DMS79 treated with DMSO at 0.1 percent for 48 hours (cell line): ENCODE measurements around the gene TPH1.
"Not testable (repeated sequence)": the region's sequence is repeated elsewhere in the genome, so short reads cannot be mapped to it uniquely, and the experiment has no call there.

Source experiments
- DNase-seq: peaks from one replicate; lab custom pipeline; 2025; lab: John Stamatoyannopoulos, UW

TPH1 gene

DNA sequence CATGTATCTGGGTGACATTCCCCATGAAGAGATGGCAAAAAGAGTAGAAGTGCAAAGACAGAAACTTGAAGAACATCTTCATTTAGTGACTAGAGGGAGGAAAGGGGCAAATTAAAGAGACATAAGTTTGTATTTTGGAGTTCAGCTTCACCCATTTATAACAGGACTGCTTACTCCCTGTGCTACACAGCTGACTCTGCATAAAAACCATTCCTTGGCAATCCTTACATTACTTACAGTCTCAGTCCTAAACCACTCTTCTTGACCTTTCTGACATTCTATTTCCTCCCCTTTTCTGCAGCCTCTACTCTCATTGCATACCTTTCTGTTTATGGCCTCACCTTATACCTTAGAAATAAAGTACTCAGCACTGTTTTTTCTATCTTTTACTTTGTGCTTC, 26.4 kb downstream of the TPH1 start:
- no peak for DNase-seq

DNA sequence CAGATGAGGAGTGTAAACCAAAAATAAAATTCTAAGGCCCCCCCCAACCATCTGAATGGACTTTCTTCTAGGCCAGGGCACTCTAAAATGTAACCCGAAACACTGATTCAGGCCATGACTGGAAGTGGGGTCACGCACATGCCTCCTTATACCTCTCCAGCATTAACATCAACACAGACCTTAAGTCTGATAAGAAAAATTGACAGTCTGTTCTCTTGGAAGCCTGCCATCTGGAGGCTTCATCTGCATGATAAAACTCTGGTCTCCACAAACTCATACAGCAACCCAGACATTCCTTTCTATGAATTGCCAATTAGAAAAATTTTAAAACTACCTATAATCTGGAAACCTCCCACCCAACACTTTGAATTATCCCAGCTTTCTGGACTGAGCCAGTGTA, 29.3 kb downstream of the TPH1 start:
- DNase-seq, result no peak

DNA sequence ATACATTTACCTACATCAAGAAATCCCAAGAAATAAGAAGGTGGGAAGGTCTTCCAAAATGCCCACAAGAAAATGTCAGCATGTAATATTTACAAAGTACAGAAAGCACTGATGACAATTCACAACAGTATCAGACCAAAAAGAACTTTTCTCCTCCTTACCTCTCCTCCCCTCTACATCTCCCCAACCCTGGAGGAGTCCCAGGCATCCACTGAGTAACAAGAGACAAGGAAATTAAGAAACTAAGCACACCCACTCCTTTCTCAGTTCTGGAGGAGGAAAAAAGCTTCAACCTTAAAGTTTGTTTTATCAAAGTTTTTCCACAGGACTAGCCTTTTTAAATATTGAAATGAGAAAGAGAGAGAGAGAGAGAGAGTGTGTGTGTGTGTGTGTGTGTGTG, 31.2 kb downstream of the TPH1 start:
- no peak for DNase-seq

DNA sequence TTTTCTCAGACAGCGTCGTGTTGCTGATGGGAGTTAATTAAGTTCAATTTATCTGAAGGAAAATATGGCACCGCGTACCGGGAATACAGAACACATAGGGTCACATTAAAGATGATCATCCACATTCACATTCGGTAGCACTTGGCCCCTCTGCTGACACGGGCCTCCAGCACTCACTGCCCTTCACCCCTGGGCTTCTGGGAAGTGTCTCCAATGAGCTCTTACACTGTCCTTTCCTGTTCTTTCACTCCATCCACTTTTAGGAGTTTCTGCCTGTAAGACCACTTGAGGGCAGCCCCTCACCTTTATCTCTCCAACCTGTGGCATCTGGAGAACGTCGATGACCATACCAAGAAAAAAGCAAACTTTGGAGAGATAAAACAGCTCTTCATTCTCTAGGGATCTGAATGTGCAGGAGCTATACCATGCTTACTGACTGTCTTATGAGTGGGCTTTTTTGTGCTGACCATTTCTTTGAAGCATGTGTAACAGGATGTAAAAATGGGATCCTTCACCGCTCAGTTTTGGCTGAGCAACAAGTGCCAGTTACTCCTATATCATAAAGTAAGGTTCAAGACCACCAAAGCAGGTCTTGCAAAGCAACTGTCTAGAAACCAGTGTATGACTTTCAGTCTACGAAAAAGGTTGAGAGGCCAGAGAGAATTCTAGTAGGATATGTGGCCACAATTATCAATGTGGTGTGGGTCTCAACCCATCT, 32.1 kb downstream of the TPH1 start:
- DNase-seq, result peak; percentile 53

DNA sequence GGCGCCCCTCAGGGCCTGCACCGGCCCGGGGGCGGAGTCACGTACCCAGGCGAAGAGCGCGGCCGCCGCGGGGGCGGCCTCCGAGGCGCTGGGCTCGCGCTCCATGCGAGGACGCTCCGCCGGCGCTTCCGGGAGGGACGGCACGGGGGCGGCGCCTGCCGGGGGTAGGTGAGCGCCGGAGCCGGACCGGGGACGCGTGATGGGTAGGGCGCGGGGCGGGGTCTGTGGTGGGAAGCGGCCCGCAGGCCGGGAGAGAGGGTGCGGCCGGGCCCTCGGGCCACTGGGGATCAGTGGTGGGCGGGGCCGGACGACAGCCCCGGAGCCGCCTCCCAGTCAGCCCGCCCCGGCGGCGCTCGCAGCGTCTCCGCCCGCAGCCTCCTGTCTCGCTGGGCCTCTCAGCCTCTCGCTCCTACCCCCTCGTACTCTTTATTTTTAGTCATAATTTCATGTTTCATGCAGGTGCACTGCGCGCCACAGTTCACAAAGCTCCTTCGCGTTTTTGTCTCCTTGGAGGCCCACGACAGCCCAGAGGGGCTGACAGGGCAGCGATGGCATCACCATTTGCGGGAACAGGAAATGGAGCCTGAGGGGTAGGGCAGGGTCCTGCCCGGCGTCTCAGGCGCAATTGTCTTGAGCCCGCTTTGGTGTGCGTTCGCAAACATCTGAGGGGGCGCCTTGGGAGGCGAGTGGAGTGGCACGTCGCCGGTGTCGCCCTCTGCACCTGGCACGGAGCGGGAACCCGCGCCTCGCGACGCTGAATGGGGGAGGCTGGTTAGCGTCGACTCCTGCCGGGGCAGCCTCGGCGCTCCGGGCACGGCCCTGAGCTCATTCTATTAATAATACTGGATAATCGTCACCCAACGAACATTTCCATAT, 32.9 kb downstream of the TPH1 start, which contains the start of gene SERGEF:
SERGEF (minus strand) TSS at position 142 of the 876 bp plus-strand sequence; CDS start at position 105, 37 bp downstream.
- peak; percentile 84 for DNase-seq

DNA sequence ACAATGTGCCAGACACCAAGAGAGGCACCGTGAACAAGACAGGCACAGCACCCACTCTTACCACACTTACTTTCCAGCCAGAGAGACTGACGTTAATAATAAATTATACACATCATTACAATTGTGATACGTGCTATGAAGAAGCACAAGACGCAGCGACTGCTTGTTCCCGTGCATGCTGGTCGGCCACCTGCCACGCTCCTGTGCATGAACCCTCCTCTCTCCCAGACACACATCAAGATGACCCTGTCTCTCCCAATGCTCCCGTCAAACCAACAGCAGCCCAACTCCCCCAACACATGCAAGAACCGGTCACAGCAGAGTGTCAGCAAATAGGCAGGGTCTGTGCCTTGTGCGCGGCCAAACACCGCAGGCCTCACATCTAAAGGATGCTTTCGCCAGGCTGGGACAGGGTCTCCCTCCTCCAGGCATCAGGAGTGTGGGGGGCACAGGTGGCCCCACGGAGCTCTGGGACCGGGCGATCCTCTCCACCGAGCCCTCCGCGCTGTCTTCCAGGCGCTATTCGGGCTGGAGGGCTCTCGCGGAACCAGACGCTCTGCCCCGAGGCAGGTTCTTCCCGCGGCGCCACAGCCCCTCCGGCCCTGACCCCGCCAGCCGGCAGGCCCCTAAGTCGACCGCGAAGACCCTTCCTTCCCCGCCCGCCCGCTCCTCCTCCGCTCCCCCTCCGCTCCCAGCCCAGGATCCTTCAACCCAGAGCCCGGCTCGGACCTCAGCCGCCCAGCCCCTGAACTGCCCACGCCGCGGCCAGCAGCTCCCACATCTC, 33.8 kb downstream of the TPH1 start:
- DNase-seq, result peak; percentile 52

DNA sequence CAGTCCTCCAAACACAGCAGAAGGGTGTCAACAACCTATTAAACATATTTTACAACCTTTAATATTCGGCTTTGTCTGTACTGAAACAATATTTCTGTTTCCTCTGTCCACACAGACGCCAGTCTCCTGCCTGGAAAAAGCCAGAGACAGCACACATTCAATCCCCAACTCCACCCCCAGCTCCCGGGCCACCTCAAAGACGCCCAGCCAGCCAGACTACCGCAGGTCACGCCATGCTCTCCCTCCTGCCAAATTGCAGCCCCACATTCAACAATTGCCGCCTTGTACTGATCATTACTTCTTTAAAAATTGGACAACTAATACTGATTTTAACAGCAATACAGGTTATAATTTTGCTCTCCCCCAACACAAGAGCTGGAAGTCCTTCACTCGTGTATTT, 34.4 kb downstream of the TPH1 start:
- DNase-seq, result no peak

DNA sequence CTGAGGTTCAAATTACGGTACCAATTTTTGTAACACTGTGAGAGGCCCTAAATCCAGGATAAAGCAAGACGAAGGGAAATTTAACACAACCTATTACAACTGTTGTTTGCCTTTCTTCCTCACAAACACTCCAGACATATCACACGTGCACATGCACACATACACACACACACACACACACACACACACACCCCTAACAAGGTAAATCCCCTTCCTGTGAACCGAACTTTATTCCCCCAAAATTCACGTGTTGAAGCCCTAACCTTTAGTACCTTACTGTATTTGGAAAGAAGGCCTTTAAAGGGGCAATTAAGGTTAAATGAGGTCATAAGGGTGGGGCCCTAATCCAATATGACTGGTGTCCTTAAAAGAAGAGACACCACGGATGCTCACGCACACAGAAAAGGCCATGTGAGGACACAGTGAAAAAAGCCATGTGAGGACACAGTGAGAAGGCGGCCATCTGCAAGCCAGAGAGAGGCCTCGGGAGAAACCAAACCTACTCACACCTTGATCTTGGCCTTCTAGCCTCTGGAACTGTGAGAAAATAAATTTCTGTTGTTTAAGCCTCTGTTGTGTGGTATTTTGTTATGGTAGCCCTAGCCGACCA, 35.0 kb downstream of the TPH1 start:
- no peak for DNase-seq

DNA sequence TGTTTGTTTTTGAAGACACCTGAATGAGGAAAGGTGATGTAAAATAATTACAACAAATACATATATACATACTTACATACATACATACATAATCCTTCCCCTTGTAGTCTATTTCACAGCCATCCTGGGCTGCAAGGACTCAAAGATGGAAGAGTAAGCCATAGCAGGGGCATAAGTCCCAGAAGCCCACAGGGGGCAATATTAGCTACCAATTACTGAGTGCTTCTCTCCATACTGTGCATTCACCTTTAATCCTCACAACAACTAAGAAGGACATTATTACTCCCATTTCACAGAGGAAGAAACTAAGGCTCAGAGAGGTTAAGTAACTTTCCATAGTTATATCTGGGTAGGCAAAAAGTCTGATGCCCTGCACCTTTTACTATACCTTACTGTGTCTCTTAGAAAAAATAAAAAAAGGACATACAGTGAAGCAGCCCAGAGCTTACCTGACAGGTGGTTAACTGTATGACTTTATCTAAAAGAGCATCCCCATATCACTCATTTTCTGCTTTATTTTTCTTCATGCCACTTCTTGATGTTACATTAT, 35.9 kb downstream of the TPH1 start:
- no peak for DNase-seq

DNA sequence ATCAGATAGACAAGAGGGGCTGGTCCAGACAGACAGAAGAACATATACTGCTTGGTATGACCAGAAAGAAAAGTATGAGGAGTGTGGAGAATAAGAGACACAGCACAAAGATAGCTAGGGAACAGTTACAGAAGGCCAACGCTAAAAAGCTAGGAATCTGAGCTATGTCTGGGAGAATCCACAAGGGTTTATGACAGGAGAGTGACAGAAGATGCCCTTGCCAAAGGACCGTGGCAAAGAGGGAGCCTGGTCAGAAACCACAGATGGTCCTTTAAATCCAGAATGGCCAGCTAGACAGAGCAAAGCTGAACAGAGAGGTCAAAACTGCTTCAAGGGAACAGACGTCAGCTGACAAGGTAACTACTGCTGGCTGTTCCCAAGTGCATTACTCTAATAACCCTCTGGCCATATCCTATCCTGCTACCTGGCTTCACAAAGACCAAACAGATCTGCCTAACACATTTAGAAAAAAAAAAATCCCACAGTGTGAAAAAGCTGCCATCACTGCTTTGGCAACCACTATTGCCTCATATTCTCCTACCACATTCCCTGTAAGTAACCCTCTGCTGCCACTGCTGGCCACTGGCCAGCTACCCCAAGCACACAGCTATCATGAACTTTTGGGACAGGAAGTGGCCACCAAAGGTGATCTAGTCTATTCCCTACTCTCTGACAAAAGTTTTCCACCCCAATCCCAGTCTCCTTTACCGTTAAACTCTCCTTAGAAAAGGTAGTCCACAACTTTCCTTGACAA, 40.5 kb downstream of the TPH1 start:
- DNase-seq, result no peak

DNA sequence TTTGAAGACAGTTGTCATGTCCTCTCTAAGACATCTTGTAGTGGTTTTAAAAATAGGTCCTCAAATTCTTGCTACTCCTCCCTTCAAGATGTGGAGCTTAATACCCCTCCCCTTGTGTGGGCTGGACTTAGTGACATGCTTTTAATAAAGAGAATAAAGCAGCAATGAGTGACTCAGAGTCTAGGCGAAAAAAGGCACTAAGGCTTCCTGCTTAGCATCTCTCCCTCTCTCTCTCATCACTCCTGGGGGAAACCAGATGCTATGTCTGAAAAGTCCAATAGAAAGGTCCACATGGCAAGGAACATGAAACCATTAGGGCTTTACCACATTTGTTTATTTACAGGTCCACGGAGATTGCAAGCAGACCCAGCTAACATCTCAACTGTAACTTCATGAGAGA, 44.9 kb downstream of the TPH1 start:
- no peak for DNase-seq

DNA sequence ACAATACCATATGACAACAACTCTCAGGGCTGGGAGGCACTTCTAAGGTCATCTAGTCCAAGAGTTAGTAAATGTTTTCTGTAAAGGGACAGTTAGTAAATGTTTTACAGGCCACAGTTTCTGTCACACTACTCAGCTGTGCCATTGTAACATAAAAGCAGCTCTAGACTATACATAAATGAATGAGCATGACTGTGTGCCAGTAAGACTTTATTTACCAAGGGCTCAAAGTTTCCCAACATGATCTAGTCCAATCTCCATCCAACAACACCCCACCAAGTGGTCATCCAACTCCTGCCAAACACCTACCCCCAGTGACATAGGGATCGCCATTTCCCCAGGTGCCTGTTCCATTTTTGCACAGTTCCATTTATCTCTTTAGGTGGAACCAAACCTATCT, 45.3 kb downstream of the TPH1 start:
- DNase-seq, result no peak

DNA sequence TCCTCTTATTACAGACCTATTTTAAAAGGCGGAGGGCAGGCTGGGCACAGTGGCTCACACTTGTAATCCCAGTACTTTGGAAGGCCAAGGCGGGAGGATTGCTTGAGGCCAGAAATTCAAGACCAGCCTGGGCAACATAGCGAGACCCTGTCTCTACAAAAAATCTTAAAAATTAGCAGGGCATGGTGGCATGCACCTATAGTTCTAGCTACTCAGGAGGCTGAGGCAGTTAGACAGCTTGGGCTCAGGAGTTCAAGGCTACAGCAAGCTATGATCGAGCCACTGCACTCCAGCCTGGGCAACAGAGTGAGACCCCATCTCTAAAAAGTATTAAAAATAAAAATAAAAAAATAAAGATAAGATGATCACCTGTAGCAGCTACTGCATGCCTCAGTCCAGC, 45.9 kb downstream of the TPH1 start:
- DNase-seq, result not testable (repeated sequence)
